Pancreas (tissue), 10 donors: ENCODE results near the gene TNNI3. TPM values are rescaled to one million over a fixed set of nuclear protein-coding genes. Genes with fewer than 3 reads are reported as not detected.

Experiments used
- ATAC-seq, 4 donors: fragments of 200-7000 bp; cut with Tn5 transposase; one replicate each; pipeline versions ENCODE4 v1.8.0 to v1.9.1; 2020; ENCODE audit warnings: mild to moderate bottlenecking in 4 of 4, moderate library complexity in 4 of 4
- DNase-seq, 6 donors: peaks; one replicate each; pipeline ENCODE4 v3.0.0-alpha.2; 2020
- FAIRE-seq: peaks from 2 replicates; lab custom pipeline; 2012; peaks lifted over from hg19 to GRCh38; lab: Jason Lieb, UNC
- H3K27ac ChIP-seq, 4 donors: fragments of 200-600 bp; sonication (generic); 1 replicate in 3 of 4; 2 replicates in 1 of 4; pipeline versions ENCODE4 v1.5.0 to v1.8.0; 2020
- H3K27me3 ChIP-seq, 4 donors: fragments of 200-600 bp; one replicate each; pipeline ENCODE4 v1.8.0; 2021
- H3K36me3 ChIP-seq, 3 donors: fragments of 200-600 bp; sonication (generic) in 1 of 3; one replicate each; pipeline versions ENCODE4 v1.5.0 to v1.8.0; 2020 to 2021
- H3K4me1 ChIP-seq, 3 donors: fragments of 200-600 bp; one replicate each; pipeline ENCODE4 v1.8.0; 2021
- H3K4me3 ChIP-seq, 4 donors: fragments of 200-600 bp; sonication (generic) in 2 of 4; one replicate each; pipeline versions ENCODE4 v1.5.0 to v1.8.0; 2020 to 2021
- H3K9me3 ChIP-seq, 4 donors: fragments of 200-600 bp; one replicate each; pipeline ENCODE4 v1.8.0; 2021
- CTCF ChIP-seq, 4 donors: fragments of 200-600 bp; sonication (generic) in 3 of 4; IDR thresholded peaks; one replicate each; pipeline versions ENCODE4 v1.5.0 to v1.8.0; 2021; ENCODE audit warnings: antibody characterized with exemption in 4 of 4
- WGBS, 2 donors: extraction: QIAGEN DNeasy Blood & Tissue Kit; methylation state at CpG; one replicate each; pipeline ENCODE4 v1.1.7; 2013; 5-methylcytosine and 5-hydroxymethylcytosine counted together
- intact Hi-C, 3 donors: fragments of 100-400 bp; cut with DNase I; formaldehyde crosslinking; loops; one replicate each; pipeline versions ENCODE4 v1.11.1 to v1.14.2; 2022
- polyA plus RNA-seq, 2 donors: library from polyadenylated mRNA; stranded (reverse); fragments of 200-250 nt; gene quantifications; one replicate each; pipeline ENCODE4 v1.2.3, GENCODE V29; 2013
- total RNA-seq, 6 donors: library from RNA; stranded (reverse); fragmentation: NEBNext Ultra II Directional in 4 of 6; extraction: Animal tissue kit (Norgen Biotek cat#: 25700) in 4 of 6; gene quantifications; one replicate each; pipeline versions ENCODE4 v1.2.1 to v1.2.4, GENCODE V29; 2021 to 2023
- donor health status: healthy with polysubstance abuse.
- donor health status: DM: no; HTN: no; CAD: no; lungs with moderate emphysema.
- donor health status: DM: no; HTN: no; CAD: no.
- donor health status: control.
- donor health status: control.
- donor health status: Bipolar disorder and iron deficiency.
- donor health status: DM: yes; HTN: yes; CAD: no.
- donor health status: DM: no; HTN: no; CAD: no.
- donor health status: DM: no; HTN: no; CAD: no.
- donor health status: DM: yes; HTN: yes; CAD: no.

Gene TNNI3
- total and polyA plus RNA-seq, 8 donors: 0.66 to 4.1 (median 2.5) TPM; not detected in 4

- ATAC-seq: no peak
- Histone ChIP-seq H3K27ac (no peak overlapping the region), H3K4me1 (no peaks in the 10 kb centered on the region), H3K9me3 (no peaks in the 10 kb centered on the region), H3K4me3 (no peak overlapping the region), H3K36me3 (no peaks in the 10 kb centered on the region), H3K27me3 (peaks cover 0 to 9% (median 2%) of the 10 kb centered on the region in 4 donors)
- WGBS, 2 donors: 14 to 21% methylated on average over 8 to 9 of the region's 9 CpGs
- FAIRE-seq: no peak
- TF ChIP-seq CTCF (IDR thresholded peaks at IDR 0.05): no peak
- DNase-seq: no peak
- intact Hi-C loops: loop anchor here in 1 of 3 donors (10.0 kb wide), 1 partner anchor 267 kb away; no protein-coding TSS in a partner anchor
These were observed 9.8 kb downstream of the TNNI3 start for GRCh38 chr19:55147545-55148251.

- ATAC-seq: peak in 3 of 4 donors; percentile 16 to 29 (median 23)
- Histone ChIP-seq H3K27ac (no peak overlapping the region), H3K9me3 (no peaks in the 10 kb centered on the region), H3K4me1 (no peaks in the 10 kb centered on the region), H3K27me3 (peaks cover 0 to 18% (median 2%) of the 10 kb centered on the region in 4 donors), H3K36me3 (no peaks in the 10 kb centered on the region), H3K4me3 (no peak overlapping the region)
- no peak for DNase-seq
- intact Hi-C loops: loop anchor here in 1 of 3 donors (10.0 kb wide), 1 partner anchor 268 kb away; no protein-coding TSS in a partner anchor
- WGBS, 2 donors: 3 to 8% methylated on average over 6 to 27 of the region's 27 CpGs
- no peak for FAIRE-seq
- TF ChIP-seq CTCF (IDR thresholded peaks at IDR 0.05): no peak
These were observed 10.7 kb downstream of the TNNI3 start for GRCh38 chr19:55146705-55147273.

- H3K27ac ChIP-seq: no peak overlapping the region
- H3K27me3 ChIP-seq: peaks cover 0 to 22% (median 4%) of the 10 kb centered on the region in 4 donors
- no peak for TF ChIP-seq CTCF (IDR thresholded peaks at IDR 0.05)
- no peaks in the 10 kb centered on the region for H3K36me3 ChIP-seq
- H3K4me1 ChIP-seq: no peaks in the 10 kb centered on the region
- 2 to 3% methylated on average over 18 to 35 of the region's 41 CpGs for WGBS, 2 donors
- H3K9me3 ChIP-seq: no peaks in the 10 kb centered on the region
- DNase-seq (no peak), FAIRE-seq (no peak), ATAC-seq (peak in 1 of 4 donors; percentile 19)
- intact Hi-C loops: loop anchor here in 1 of 3 donors (10.0 kb wide), 1 partner anchor 269 kb away; no protein-coding TSS in a partner anchor
- no peak overlapping the region for H3K4me3 ChIP-seq
These were observed 11.3 kb downstream of the TNNI3 start for GRCh38 chr19:55146078-55146704.

GRCh38 chr19:55145232-55145631, 12.3 kb downstream of the TNNI3 start:
- DNase-seq (no peak), ATAC-seq (no peak), FAIRE-seq (no peak)
- Histone ChIP-seq H3K9me3 (no peaks in the 10 kb centered on the region), H3K4me3 (no peak overlapping the region), H3K4me1 (no peaks in the 10 kb centered on the region), H3K27me3 (peaks cover 0 to 27% (median 4%) of the 10 kb centered on the region in 4 donors), H3K36me3 (no peaks in the 10 kb centered on the region), H3K27ac (no peak overlapping the region)
- intact Hi-C loops: loop anchor here in 1 of 3 donors (10.0 kb wide), 1 partner anchor 270 kb away; no protein-coding TSS in a partner anchor
- 16 to 21% methylated on average over 2 to 3 of the region's 3 CpGs for WGBS, 2 donors
- TF ChIP-seq CTCF (IDR thresholded peaks at IDR 0.05): no peak
